GM20431 (cell line): Measurements from ENCODE around the gene SLC35D1.
"Not testable (repeated sequence)": the region's sequence is repeated elsewhere in the genome, so short reads cannot be mapped to it uniquely, and the experiment has no call there.

Experiments used
- in situ Hi-C: fragments of 300-500 bp; cut with MseI, MboI; formaldehyde crosslinking; loops from one replicate; pipeline ENCODE4 v1.15.0; 2020; ENCODE audit warnings: low sequenced_read_pairs; ENCODE audit not compliant: unreplicated experiment

Gene SLC35D1

DNA sequence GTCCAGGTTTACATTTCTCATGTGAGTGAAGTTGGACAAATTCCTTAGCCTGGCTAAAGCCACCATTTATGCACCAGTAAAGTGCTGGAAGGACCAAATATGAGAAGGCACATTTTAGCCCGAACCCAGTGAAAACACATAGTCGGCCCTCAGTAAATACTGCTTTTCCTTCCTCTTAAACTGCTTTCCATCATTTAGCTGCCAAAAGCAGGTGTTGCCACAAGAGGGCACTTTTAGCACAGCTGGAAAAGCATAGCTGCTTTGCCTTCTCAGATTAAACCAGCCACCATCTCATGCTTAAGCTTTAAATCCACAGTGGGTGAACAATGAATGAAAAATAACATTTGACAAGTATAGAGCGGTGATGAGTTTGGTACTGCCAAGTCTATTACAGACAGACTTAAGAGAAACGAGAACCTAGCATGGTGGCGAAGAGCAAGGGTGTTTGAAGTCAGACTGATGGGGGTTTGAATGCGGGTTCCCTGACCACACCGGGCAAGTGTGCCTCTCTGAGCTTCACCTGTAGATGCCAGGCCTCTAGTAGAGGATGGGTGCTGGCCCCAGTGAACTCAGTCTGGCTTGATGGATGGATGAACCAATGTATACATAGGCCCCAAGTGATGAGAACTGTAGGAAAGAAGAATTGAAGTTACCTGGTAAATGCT lies 57.8 kb downstream of the SLC35D1 start:
- in situ Hi-C loops = no loop called here

- in situ Hi-C loops = no loop called here
These were observed 60.9 kb downstream of the SLC35D1 start for GRCh38 chr1:66993076-66993475.

DNA sequence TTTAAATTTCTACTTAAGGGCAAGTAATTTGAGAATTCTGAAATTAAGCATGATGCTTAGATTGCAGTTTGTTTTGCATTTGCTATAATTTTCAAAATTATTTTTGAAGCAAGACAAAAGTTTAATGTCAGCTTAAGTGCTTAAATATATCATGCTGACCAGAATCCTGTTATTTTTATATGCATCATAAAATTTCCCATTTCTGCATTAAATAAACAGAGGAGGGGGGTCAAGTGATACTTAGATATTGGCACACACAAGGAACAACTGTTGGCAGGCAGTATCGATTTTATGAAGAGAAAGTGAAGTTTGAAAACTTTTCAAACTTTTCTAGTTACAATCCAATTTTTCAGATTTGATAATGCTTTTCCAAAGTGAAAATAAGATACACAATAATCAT lies 68.1 kb downstream of the SLC35D1 start:
- in situ Hi-C loops = no loop called here

DNA sequence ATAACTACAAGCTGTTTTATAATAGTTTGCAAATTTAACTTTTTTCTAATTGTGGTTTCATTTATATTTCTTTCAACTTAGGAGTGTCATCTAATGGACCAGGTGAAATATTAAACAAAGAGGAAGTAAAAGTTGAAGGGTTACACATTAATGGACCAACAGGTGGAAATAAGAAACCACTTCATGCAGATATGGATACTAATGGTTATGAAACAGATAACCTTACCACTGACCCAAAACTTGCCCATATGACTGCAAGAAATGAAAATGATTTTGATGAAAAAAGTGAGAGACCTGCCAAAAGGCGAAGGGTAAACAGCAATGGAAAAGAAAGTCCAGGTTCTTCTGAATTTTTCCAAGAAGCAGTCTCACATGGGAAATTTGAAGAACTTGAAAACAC lies 69.5 kb downstream of the SLC35D1 start:
- in situ Hi-C loops = no loop called here

- in situ Hi-C loops = no loop called here
These were observed 71.2 kb downstream of the SLC35D1 start for GRCh38 chr1:66982561-66983260.

GRCh38 chr1:66981679-66982078 lies 72.3 kb downstream of the SLC35D1 start:
- in situ Hi-C loops = no loop called here

- in situ Hi-C loops = no loop called here
These were observed 73.1 kb downstream of the SLC35D1 start for GRCh38 chr1:66980745-66981367.

DNA sequence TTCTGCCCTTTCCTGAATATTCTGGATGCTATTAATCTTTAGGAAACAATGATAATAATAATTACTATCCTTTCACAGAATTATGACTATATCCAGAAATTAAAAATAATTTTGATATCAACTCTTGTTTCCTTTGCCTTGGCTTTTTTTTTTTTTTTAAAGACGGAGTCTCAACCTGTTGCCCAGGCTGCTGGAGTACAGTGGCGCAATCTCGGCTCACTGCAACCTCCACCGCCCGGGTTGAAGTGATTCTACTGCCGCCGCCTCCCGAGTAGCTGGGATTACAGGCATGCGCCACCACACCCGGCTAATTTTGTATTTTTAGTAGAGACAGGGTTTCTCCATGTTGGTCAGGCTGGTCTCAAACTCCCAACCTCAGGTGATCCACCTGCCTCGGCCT lies 74.3 kb downstream of the SLC35D1 start:
- in situ Hi-C loops = not testable (repeated sequence)

GRCh38 chr1:66978201-66978600 lies 75.7 kb downstream of the SLC35D1 start:
- in situ Hi-C loops = no loop called here

DNA sequence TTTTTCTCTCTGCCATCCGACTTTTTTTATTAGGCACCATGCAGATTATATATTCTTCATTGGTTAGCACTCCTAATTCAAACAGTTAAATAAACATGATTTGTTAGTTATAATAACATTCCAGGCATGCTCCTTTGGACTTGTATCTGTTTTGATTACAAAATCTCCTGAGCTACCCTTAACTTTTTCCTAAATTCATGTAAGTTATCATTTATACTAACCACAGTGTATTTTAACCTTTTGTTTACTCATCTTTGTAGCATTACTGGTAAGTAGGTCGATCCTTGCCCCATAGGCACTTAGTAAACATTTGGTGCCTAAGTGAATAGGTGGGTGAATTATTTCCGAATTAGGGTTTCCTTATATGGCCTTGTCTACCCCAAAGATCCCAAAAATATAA lies 85.4 kb downstream of the SLC35D1 start:
- in situ Hi-C loops = no loop called here

DNA sequence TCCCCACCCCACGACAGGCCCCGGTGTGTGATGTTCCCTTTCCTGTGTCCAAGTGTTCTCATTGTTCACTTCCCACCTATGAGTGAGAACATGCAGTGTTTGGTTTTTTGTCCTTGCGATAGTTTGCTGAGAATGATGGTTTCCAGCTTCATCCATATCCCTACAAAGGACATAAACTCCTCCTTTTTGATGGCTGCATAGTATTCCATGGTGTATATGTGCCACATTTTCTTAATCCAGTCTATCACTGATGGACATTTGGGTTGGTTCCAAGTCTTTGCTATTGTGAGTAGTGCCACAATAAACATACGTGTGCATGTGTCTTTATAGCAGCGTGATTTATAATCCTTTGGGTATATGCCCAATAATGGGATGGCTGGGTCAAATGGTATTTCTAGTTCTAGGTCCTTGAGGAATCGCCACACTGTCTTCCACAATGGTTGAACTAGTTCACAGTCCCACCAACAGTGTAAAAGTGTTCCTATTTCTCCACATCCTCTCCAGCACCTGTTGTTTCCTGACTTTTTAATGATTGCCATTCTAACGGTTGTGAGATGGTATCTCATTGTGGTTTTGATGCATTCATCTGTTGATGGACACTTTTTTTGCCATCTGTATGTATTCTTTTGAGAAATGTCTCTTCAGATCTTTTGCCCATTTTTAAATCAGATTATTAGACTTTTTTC lies 87.6 kb downstream of the SLC35D1 start:
- in situ Hi-C loops = not testable (repeated sequence)

DNA sequence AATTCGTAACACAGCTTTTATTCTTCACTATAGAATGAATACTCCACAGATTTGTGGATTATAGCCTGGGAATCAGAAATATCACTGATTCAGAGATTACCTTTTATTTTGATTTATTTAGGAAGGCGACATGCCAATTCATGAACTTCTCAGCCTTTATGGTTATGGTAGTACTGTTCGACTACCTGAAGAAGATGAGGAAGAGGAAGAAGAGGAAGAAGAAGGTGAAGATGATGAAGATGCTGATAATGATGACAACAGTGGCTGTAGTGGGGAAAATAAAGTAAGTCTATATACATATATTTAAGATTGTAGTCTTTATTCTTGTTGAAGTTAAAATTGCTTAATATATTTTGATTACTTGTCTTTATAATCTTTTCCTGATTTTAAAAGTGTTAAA lies 96.0 kb downstream of the SLC35D1 start:
- in situ Hi-C loops = no loop called here

DNA sequence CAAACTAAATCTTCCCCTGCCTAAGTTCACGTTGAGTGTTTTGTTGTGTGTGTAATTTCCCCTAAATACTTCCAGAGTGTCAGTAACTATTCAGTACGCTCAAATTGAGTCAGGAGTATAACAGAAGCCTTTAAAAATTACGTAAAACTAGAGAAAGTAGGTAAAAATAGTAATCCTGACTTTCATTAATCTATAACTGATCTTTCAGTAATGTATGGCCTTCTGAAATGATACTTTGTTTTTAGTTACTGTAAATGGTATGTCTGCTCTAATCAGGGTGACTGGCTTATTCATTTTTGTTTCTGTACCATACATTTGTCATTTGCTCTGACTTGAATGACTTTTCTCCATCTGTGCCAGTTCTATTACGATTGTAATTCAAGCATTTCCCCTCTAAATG lies 99.7 kb downstream of the SLC35D1 start:
- in situ Hi-C loops = no loop called here

DNA sequence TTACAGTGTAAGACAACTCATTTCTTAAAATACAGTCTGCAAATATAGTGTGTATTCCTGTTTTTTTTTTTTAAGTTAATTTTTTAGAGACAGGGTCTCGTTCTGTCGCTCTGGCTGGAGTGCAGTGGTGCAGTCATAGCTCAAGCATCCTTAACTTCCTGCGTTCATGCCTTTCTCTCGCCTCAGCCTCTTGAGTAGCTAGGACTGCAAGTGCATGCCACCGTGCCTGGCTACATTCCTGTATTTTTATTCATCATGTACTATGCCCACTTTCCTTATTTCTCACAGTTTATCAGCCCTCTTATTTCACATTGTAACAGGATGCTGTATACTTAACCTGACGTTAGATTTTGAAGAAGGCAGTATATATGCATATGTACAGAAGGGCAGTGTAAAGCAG lies 102.4 kb downstream of the SLC35D1 start:
- in situ Hi-C loops = no loop called here
